A673 (cell line): Measurements from ENCODE around the gene GJB3. TPM values are rescaled to one million over a fixed set of nuclear protein-coding genes. Genes with fewer than 3 reads are reported as not detected.
A peak's percentile ranks its signal among the peaks of the same experiment; 100 is the strongest.

ENCODE experiments used
- BruUV-seq: library from RNA; stranded (reverse); fragments of 400-500 nt; replicated peaks from 2 replicates; lab custom pipeline; 2021; lab: Mats Ljungman, UMichigan
- CTCF ChIA-PET: fragments of 300-600 bp; sonication (Branson Sonifier 250); formaldehyde crosslinking; loops from one replicate; lab custom pipeline; 2022; ENCODE audit warnings: antibody characterized with exemption; lab: Charles Lee
- POLR2A ChIA-PET: fragments of 300-600 bp; sonication (Branson Sonifier 250); formaldehyde crosslinking; loops from one replicate; lab custom pipeline; 2022; ENCODE audit warnings: antibody characterized with exemption; ENCODE audit not compliant: low non-redundant PET; lab: Charles Lee
- DNase-seq: peaks from one replicate; pipeline ENCODE4 v3.0.0-alpha.2; 2015; ENCODE audit warnings: low spot score
- H3K27ac ChIP-seq: fragments of 200-600 bp; sonication (generic); 2 replicates; pipeline ENCODE4 v1.5.1; 2016; ENCODE audit warnings: mixed run types, low read depth, mild to moderate bottlenecking, mixed read lengths, antibody characterized with exemption, low read length; ENCODE audit not compliant: poor library complexity, severe bottlenecking
- H3K27me3 ChIP-seq: fragments of 200-600 bp; sonication (generic); replicated peaks from 2 replicates; pipeline ENCODE4 v1.6.1; 2017; ENCODE audit warnings: mixed run types, low read depth, mild to moderate bottlenecking, mixed read lengths, antibody characterized with exemption, low read length; ENCODE audit not compliant: insufficient read depth, poor library complexity
- H3K36me3 ChIP-seq: fragments of 200-600 bp; sonication (generic); 2 replicates; pipeline ENCODE4 v1.6.1; 2016; ENCODE audit warnings: mixed run types, mild to moderate bottlenecking, mixed read lengths, antibody characterized with exemption, low read length; ENCODE audit not compliant: insufficient read depth, poor library complexity, severe bottlenecking
- H3K4me1 ChIP-seq: fragments of 200-600 bp; sonication (generic); 2 replicates; pipeline ENCODE4 v1.6.1; 2017; ENCODE audit warnings: mixed run types, mild to moderate bottlenecking, mixed read lengths, antibody characterized with exemption, low read length; ENCODE audit not compliant: insufficient read depth, poor library complexity, severe bottlenecking
- H3K4me3 ChIP-seq: fragments of 200-600 bp; sonication (generic); 2 replicates; pipeline ENCODE4 v1.5.1; 2016; ENCODE audit warnings: low read depth, mixed run types, mild to moderate bottlenecking, mixed read lengths, low read length; ENCODE audit not compliant: poor library complexity, severe bottlenecking
- H3K9me3 ChIP-seq: fragments of 200-600 bp; sonication (generic); 2 replicates; pipeline ENCODE4 v1.6.1; 2016; ENCODE audit warnings: mixed run types, low read depth, mild to moderate bottlenecking, mixed read lengths, antibody characterized with exemption, low read length; ENCODE audit not compliant: poor library complexity, severe bottlenecking
- EZH2 ChIP-seq: fragments of 200-600 bp; sonication (generic); IDR thresholded peaks from 2 replicates; pipeline ENCODE4 v1.6.1; 2017; ENCODE audit warnings: borderline replicate concordance, low read depth, mild to moderate bottlenecking, mixed read lengths, antibody characterized with exemption, low read length; ENCODE audit not compliant: poor library complexity, severe bottlenecking
- intact Hi-C: fragments of 100-400 bp; cut with micrococcal nuclease; formaldehyde crosslinking; loops from one replicate; pipeline ENCODE4 v1.10.0; 2022; ENCODE audit not compliant: unreplicated experiment
- total RNA-seq: library from RNA; stranded (reverse); gene quantifications from 2 replicates; pipeline ENCODE4 v1.2.3, GENCODE V29; 2021
- TF ChIP-seq, protein P1 (sequence below): fragments of 300-800, 200-600 bp; sonication (generic); conservative IDR thresholded peaks from 2 replicates; pipeline ENCODE4 v1.5.1; 2017; ENCODE audit warnings: low read depth, mild to moderate bottlenecking, antibody characterized with exemption, low read length, moderate library complexity, mixed read lengths

The GJB3 gene
- total RNA-seq, 1 experiment from 2014 or later: not detected

DNA sequence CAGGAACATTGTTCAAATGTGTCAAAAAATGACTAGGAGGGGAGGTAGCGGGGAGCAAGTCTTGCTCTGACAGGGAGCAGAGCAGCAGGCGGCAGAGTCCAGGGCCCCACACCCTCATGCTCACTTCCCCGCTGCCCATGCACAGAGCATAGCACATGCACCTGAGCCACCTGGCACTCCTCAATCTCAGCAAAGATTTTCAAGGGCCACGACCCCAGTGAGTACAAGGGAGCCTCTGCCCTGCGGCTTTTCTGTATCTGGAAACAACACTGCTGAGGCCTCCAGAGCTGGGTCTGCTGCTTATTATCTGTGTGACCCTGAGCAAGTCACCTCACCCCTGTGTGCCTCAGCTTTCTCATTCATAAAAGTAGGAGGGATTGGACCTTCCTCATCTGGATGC, 1.1 kb upstream of the GJB3 start:
- Histone ChIP-seq H3K4me3 (no peak overlapping the region), H3K9me3 (no peaks in the 10 kb centered on the region), H3K27ac (no peak overlapping the region), H3K27me3 (peaks cover 39% of the 10 kb centered on the region), H3K36me3 (no peaks in the 10 kb centered on the region), H3K4me1 (no peaks in the 10 kb centered on the region)
- intact Hi-C loops: no loop called here
- no TSS peak for BruUV-seq
- POLR2A ChIA-PET: no interaction called here
- DNase-seq: no peak
- no peak for TF ChIP-seq EZH2
- TF ChIP-seq, protein P1, sequence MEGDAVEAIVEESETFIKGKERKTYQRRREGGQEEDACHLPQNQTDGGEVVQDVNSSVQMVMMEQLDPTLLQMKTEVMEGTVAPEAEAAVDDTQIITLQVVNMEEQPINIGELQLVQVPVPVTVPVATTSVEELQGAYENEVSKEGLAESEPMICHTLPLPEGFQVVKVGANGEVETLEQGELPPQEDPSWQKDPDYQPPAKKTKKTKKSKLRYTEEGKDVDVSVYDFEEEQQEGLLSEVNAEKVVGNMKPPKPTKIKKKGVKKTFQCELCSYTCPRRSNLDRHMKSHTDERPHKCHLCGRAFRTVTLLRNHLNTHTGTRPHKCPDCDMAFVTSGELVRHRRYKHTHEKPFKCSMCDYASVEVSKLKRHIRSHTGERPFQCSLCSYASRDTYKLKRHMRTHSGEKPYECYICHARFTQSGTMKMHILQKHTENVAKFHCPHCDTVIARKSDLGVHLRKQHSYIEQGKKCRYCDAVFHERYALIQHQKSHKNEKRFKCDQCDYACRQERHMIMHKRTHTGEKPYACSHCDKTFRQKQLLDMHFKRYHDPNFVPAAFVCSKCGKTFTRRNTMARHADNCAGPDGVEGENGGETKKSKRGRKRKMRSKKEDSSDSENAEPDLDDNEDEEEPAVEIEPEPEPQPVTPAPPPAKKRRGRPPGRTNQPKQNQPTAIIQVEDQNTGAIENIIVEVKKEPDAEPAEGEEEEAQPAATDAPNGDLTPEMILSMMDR: no peak
- CTCF ChIA-PET: no interaction called here

DNA sequence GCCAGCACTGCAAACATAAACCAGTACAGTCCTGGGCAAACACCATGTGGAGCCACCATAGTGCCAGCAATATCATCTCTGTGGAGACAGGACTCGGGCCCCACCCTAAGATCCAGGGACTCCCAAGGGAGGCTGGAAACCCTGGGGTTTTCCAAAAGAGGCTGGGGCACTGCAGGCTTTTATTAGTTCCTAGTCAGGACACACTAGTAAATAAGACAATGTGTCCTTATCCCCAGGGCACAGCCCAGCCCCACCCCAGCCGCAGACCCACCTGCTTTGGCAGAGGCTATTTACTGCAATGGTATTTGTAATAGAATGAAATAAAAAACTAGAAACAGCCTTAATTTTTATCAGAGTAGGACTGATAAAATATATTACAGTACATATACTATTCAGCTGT, 486 bp upstream of the GJB3 start:
- Histone ChIP-seq H3K27me3 (peaks cover 39% of the 10 kb centered on the region), H3K4me3 (no peak overlapping the region), H3K9me3 (no peaks in the 10 kb centered on the region), H3K27ac (no peak overlapping the region), H3K36me3 (no peaks in the 10 kb centered on the region), H3K4me1 (no peaks in the 10 kb centered on the region)
- ChIA-PET POLR2A (no interaction called here), CTCF (no interaction called here)
- no TSS peak for BruUV-seq
- no peak for DNase-seq
- intact Hi-C loops: no loop called here
- TF ChIP-seq, protein P1: no peak
- no peak for TF ChIP-seq EZH2

DNA sequence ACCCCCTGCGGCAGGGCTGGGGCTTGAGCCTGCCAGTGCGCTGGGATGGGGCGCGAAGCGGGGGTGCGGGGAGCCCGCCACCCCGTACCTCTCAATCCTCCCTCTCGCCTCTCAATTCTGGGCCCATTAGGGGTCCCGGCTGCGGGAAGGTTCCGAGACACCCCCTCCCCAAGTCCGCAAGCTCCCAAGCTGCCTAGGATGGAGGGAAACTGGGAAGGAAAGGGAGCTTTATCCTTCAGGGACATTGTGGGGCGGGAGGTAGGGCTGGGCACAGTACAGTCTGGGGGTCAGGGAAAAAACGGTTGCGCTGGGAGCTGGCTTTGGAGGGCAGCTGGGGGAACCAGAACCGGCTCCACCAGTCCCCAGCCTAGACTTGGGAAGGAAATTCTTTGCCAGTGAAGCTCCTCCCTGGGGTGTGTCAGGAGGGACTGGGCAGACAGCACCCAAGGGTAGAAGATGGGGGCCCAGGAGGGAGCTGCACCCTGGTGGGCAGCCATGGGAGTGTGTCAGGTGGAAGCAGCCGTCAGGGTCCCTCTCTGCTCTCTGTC, 904 bp downstream of the GJB3 start:
- peak overlapping the region; percentile 33 for H3K4me3 ChIP-seq
- ChIA-PET POLR2A (no interaction called here), CTCF (no interaction called here)
- no peak overlapping the region for H3K27ac ChIP-seq
- no peak for TF ChIP-seq EZH2
- TF ChIP-seq, protein P1: no peak
- peaks cover 39% of the 10 kb centered on the region for H3K27me3 ChIP-seq
- no TSS peak for BruUV-seq
- DNase-seq: no peak
- no peaks in the 10 kb centered on the region for H3K4me1 ChIP-seq
- no peaks in the 10 kb centered on the region for H3K36me3 ChIP-seq
- intact Hi-C loops: no loop called here
- no peaks in the 10 kb centered on the region for H3K9me3 ChIP-seq
